ENCODE results near the gene SH3BGR. TPM values are rescaled to one million over a fixed set of nuclear protein-coding genes. Genes with fewer than 3 reads are reported as not detected.
A peak's percentile ranks its signal among the peaks of the same experiment; 100 is the strongest.

SH3BGR gene
- total RNA-seq, 2 donors from 2014 or later = 14.6 to 24.9 TPM

- DNase-seq (ENCODE audit: low spot score) (no peak), ATAC-seq (ENCODE audit: insufficient number of reproducible peaks, low FRiP score, low read depth) (no peak)
- Histone ChIP-seq H3K4me1 (ENCODE audit: control insufficient read depth in 1 of 2, low read depth in 2 of 2) (peaks cover 0 to 34% of the 10 kb centered on the region in 2 donors), H3K4me3 (no peak overlapping the region), H3K9me3 (no peaks in the 10 kb centered on the region), H3K27me3 (replicated peaks; ENCODE audit: insufficient read depth) (no peaks in the 10 kb centered on the region), H3K27ac (no peak overlapping the region), H3K36me3 (peaks cover 4% of the 10 kb centered on the region)
- no peak for TF ChIP-seq CTCF (IDR thresholded peaks at IDR 0.05)
Observed at GRCh38 chr21:39480271-39480670, 28.5 kb downstream of the SH3BGR start.

- Histone ChIP-seq H3K4me1 (ENCODE audit: control insufficient read depth in 1 of 2, low read depth in 2 of 2) (peaks cover 0 to 36% of the 10 kb centered on the region in 2 donors), H3K27me3 (replicated peaks; ENCODE audit: insufficient read depth) (no peaks in the 10 kb centered on the region), H3K4me3 (no peak overlapping the region), H3K9me3 (no peaks in the 10 kb centered on the region), H3K27ac (no peak overlapping the region), H3K36me3 (no peaks in the 10 kb centered on the region)
- no peak for TF ChIP-seq CTCF (IDR thresholded peaks at IDR 0.05)
- ATAC-seq (ENCODE audit: insufficient number of reproducible peaks, low FRiP score, low read depth) (no peak), DNase-seq (ENCODE audit: low spot score) (no peak)
Observed at GRCh38 chr21:39481886-39482285, 30.1 kb downstream of the SH3BGR start.

- ATAC-seq (ENCODE audit: insufficient number of reproducible peaks, low FRiP score, low read depth) (no peak), DNase-seq (ENCODE audit: low spot score) (no peak)
- H3K4me1 ChIP-seq (ENCODE audit: control insufficient read depth in 1 of 2, low read depth in 2 of 2) = peaks cover 0 to 30% of the 10 kb centered on the region in 2 donors
- no peaks in the 10 kb centered on the region for H3K27me3 ChIP-seq (replicated peaks; ENCODE audit: insufficient read depth)
- H3K9me3 ChIP-seq = no peaks in the 10 kb centered on the region
- no peak for TF ChIP-seq CTCF (IDR thresholded peaks at IDR 0.05)
- no peak overlapping the region for H3K27ac ChIP-seq
- no peaks in the 10 kb centered on the region for H3K36me3 ChIP-seq
- H3K4me3 ChIP-seq = no peak overlapping the region
Observed at GRCh38 chr21:39483917-39484316, 32.1 kb downstream of the SH3BGR start.

GRCh38 chr21:39484711-39485276, 33.0 kb downstream of the SH3BGR start:
- Histone ChIP-seq H3K27me3 (replicated peaks; ENCODE audit: insufficient read depth) (no peaks in the 10 kb centered on the region), H3K36me3 (no peaks in the 10 kb centered on the region), H3K9me3 (no peaks in the 10 kb centered on the region), H3K4me3 (no peak overlapping the region), H3K27ac (peak overlapping the region; percentile 8 to 16), H3K4me1 (ENCODE audit: control insufficient read depth in 1 of 2, low read depth in 2 of 2) (peaks cover 0 to 37% of the 10 kb centered on the region in 2 donors)
- ATAC-seq (ENCODE audit: insufficient number of reproducible peaks, low FRiP score, low read depth) (no peak), DNase-seq (ENCODE audit: low spot score) (no peak)
- TF ChIP-seq CTCF (IDR thresholded peaks at IDR 0.05) = no peak

- H3K36me3 ChIP-seq = no peaks in the 10 kb centered on the region
- H3K4me3 ChIP-seq = no peak overlapping the region
- H3K27me3 ChIP-seq (replicated peaks; ENCODE audit: insufficient read depth) = no peaks in the 10 kb centered on the region
- H3K9me3 ChIP-seq = no peaks in the 10 kb centered on the region
- DNase-seq (ENCODE audit: low spot score) = no peak
- H3K27ac ChIP-seq = no peak overlapping the region
- TF ChIP-seq CTCF (IDR thresholded peaks at IDR 0.05) = no peak
- peaks cover 0 to 21% of the 10 kb centered on the region in 2 donors for H3K4me1 ChIP-seq (ENCODE audit: control insufficient read depth in 1 of 2, low read depth in 2 of 2)
- no peak for ATAC-seq (ENCODE audit: insufficient number of reproducible peaks, low FRiP score, low read depth)
Observed at GRCh38 chr21:39489380-39489924, 37.7 kb downstream of the SH3BGR start.
